K562 (cell line): ENCODE measurements around the gene TUT4.

Source experiments
- MYBL2 ChIP-seq, 2 experiments: fragments of 450-650 bp in 1 of 2; sonication (generic) in 1 of 2; formaldehyde crosslinking in 1 of 2; IDR thresholded peaks; 2 replicates each; pipeline versions ENCODE4 v1.6.1 to v1.8.1; 2017 to 2022; ENCODE audit warnings: borderline replicate concordance in 1 of 2, inconsistent platforms in 1 of 2, low read depth in 1 of 2, mild to moderate bottlenecking in 1 of 2, missing genetic modification reagents in 1 of 2, moderate library complexity in 1 of 2
- SP1 ChIP-seq: sonication (generic); formaldehyde crosslinking; IDR thresholded peaks from 2 replicates; pipeline ENCODE4 v1.8.1; 2022; ENCODE audit warnings: mild to moderate bottlenecking, missing genetic modification reagents
- ZNF143 ChIP-seq: sonication (generic); formaldehyde crosslinking; IDR thresholded peaks from 2 replicates; pipeline ENCODE4 v1.9.0; 2022; ENCODE audit warnings: mild to moderate bottlenecking, missing genetic modification reagents
- ZNF274 ChIP-seq: IDR thresholded peaks from 2 replicates; pipeline ENCODE4 v1.6.1; 2011; ENCODE audit warnings: low read depth, mild to moderate bottlenecking, low read length, moderate library complexity, borderline replicate concordance

DNA sequence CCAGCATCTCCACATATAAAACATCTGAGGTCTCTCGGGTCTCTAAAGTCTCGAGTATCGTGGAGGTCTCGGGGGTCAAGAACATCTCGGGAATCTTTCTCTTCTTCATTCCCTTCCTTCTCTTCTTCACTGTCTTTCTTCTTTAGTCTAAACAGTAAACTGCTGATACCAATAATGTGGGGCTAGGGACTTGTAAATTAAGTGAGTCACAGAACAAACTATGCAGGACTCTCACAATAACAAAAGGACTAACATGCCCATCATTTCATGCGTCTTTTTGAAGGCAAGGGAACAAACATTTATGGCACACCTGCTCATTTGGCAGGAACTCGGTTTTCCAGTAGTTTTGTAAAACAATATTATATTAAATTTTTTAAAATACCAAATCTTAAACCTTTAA lies 116.1 kb downstream of the TUT4 start:
- TF ChIP-seq SP1 (CRISPR knock-in tag): no peak
- no peak for TF ChIP-seq ZNF143
- no peak for TF ChIP-seq MYBL2 (IDR thresholded peaks at IDR 0.05; ENCODE audit: low read depth)
- no peak for TF ChIP-seq MYBL2 (CRISPR knock-in tag; IDR thresholded peaks at IDR 0.05; ENCODE audit: borderline replicate concordance)
- no peak for TF ChIP-seq ZNF274
